Erythroblast (primary cell): Measurements from ENCODE around the gene ST3GAL4.
"Not testable (repeated sequence)": the region's sequence is repeated elsewhere in the genome, so short reads cannot be mapped to it uniquely, and the experiment has no call there.

ENCODE experiments used
- GATA1 ChIP-seq: IDR thresholded peaks from 2 replicates; pipeline ENCODE4 v1.6.1; 2011; ENCODE audit warnings: low read depth, mild to moderate bottlenecking, control low read depth, low read length, moderate library complexity
- POLR2A ChIP-seq: IDR thresholded peaks from 2 replicates; pipeline ENCODE4 v1.6.1; 2011; ENCODE audit warnings: mild to moderate bottlenecking, low read length

- TF ChIP-seq POLR2A, GATA1: not testable (repeated sequence)
Observed at GRCh38 chr11:126386729-126387071, 31.2 kb downstream of the ST3GAL4 start.
